HepG2 (cell line): Measurements from ENCODE around the gene KRT10. TPM values are rescaled to one million over a fixed set of nuclear protein-coding genes. Genes with fewer than 3 reads are reported as not detected.

Experiments
- ATAC-seq: fragments of 200-7000 bp; cut with Tn5 transposase; 3 replicates; pipeline ENCODE4 v1.9.1; 2020; ENCODE audit warnings: mild to moderate bottlenecking, moderate library complexity
- BruUV-seq: library from RNA; stranded (reverse); fragments of 400-500 nt; replicated peaks from 2 replicates; lab custom pipeline; 2021; lab: Mats Ljungman, UMichigan
- CTCF ChIA-PET: fragments of 300-600 bp; formaldehyde crosslinking; extraction: SDS; loops from one replicate; lab custom pipeline; 2021; ENCODE audit warnings: low total read pairs, inconsistent platforms, low intra/inter-chr PET ratio; lab: Yijun Ruan, JAX
- POLR2A ChIA-PET: fragments of 350-600 bp; sonication (Branson Sonifier 250); formaldehyde crosslinking; loops from one replicate; lab custom pipeline; 2020; ENCODE audit warnings: antibody characterized with exemption, inconsistent platforms; lab: Yijun Ruan, JAX
- DNase-seq: peaks from one replicate; pipeline ENCODE4 v3.0.0-alpha.2; 2015; ENCODE audit warnings: low spot score
- FAIRE-seq: peaks from 3 replicates; lab custom pipeline; 2011; peaks lifted over from hg19 to GRCh38; lab: Jason Lieb, UNC
- H2AFZ ChIP-seq: one replicate; pipeline ENCODE4 v1.6.1; 2011; ENCODE audit warnings: low read length, inconsistent platforms
- H3K27ac ChIP-seq: fragments of 300-600 bp; 3 replicates; pipeline ENCODE4 v1.8.0; 2011; ENCODE audit warnings: mixed run types, mild to moderate bottlenecking, mixed read lengths, low read length, inconsistent platforms; ENCODE audit not compliant: insufficient read depth; ENCODE audit errors: extremely low read length
- H3K27me3 ChIP-seq, 2 experiments: fragments of 200-600 bp in 1 of 2; 2 replicates in 1 of 2; 3 replicates in 1 of 2; pipeline versions ENCODE4 v1.6.0 to v1.8.0; 2011; ENCODE audit warnings: low read length in 2 of 2, mild to moderate bottlenecking in 2 of 2, moderate library complexity in 2 of 2, inconsistent platforms in 1 of 2; ENCODE audit not compliant: insufficient read depth in 2 of 2, control insufficient read depth in 1 of 2
- H3K36me3 ChIP-seq, 2 experiments: fragments of 200-600 bp in 1 of 2; replicated peaks in 1 of 2; 2 replicates in 1 of 2; 3 replicates in 1 of 2; pipeline versions ENCODE4 v1.5.1 to v1.8.0; 2011; ENCODE audit warnings: low read length in 2 of 2, inconsistent platforms in 1 of 2; ENCODE audit not compliant: insufficient read depth in 2 of 2, control insufficient read depth in 1 of 2
- H3K4me1 ChIP-seq: 2 replicates; pipeline ENCODE4 v1.5.1; 2012; ENCODE audit warnings: low read length, inconsistent platforms; ENCODE audit not compliant: insufficient read depth
- H3K4me2 ChIP-seq: 2 replicates; pipeline ENCODE4 v1.6.0; 2011; ENCODE audit warnings: low read depth, low read length, inconsistent platforms
- H3K4me3 ChIP-seq, 3 experiments: fragments of 200-600 bp in 1 of 3; sonication (generic), shearing (Covaris generic) in 1 of 3; replicated peaks in 1 of 3; 2 replicates each; pipeline ENCODE4 v1.5.1; 2011 to 2016; ENCODE audit warnings: low read length in 3 of 3, inconsistent platforms in 2 of 3, low read depth in 2 of 3, mild to moderate bottlenecking in 2 of 3, control low read depth in 1 of 3, mixed read lengths in 1 of 3; ENCODE audit not compliant: insufficient read depth in 1 of 3
- H3K79me2 ChIP-seq: one replicate; pipeline ENCODE4 v1.6.1; 2011; ENCODE audit warnings: low read length, inconsistent platforms; ENCODE audit not compliant: insufficient read depth
- H3K9ac ChIP-seq: 2 replicates; pipeline ENCODE4 v1.6.0; 2011; ENCODE audit warnings: mild to moderate bottlenecking, low read depth, low read length, inconsistent platforms; ENCODE audit not compliant: insufficient read depth
- H3K9me3 ChIP-seq: 2 replicates; pipeline ENCODE4 v1.5.1; 2012; ENCODE audit warnings: mild to moderate bottlenecking, low read length
- H4K20me1 ChIP-seq: 2 replicates; pipeline ENCODE4 v1.6.0; 2011; ENCODE audit warnings: inconsistent platforms, mild to moderate bottlenecking, low read length, moderate library complexity; ENCODE audit not compliant: insufficient read depth
- AGO1 ChIP-seq: fragments of 200-400 bp; formaldehyde crosslinking; IDR thresholded peaks from 2 replicates; pipeline ENCODE4 v1.6.1; 2017; ENCODE audit warnings: mild to moderate bottlenecking, low read depth, low read length, moderate library complexity; ENCODE audit not compliant: poor library complexity, severe bottlenecking
- CEBPB ChIP-seq: IDR thresholded peaks from 2 replicates; pipeline ENCODE4 v1.6.1; 2011; ENCODE audit warnings: low read depth, low read length, improper control_type of control experiment, borderline replicate concordance
- IKZF1 ChIP-seq: fragments of 450-650 bp; IDR thresholded peaks from 2 replicates; pipeline ENCODE4 v1.7.1; 2016
- MTERF4 ChIP-seq: sonication (generic); formaldehyde crosslinking; IDR thresholded peaks from 2 replicates; pipeline ENCODE4 v1.8.0; 2023; ENCODE audit warnings: mild to moderate bottlenecking, missing genetic modification reagents
- SKI ChIP-seq: fragments of 450-650 bp; IDR thresholded peaks from one replicate; pipeline ENCODE4 v1.6.1; 2018; ENCODE audit warnings: mild to moderate bottlenecking; ENCODE audit not compliant: partially characterized antibody
- SKIL ChIP-seq: sonication (generic); formaldehyde crosslinking; IDR thresholded peaks from 2 replicates; pipeline ENCODE4 v1.8.0; 2022; ENCODE audit warnings: missing genetic modification reagents, mild to moderate bottlenecking, moderate library complexity, borderline replicate concordance
- THAP11 ChIP-seq: IDR thresholded peaks from 2 replicates; pipeline ENCODE4 v1.6.1; 2016; ENCODE audit warnings: missing biosample characterization, missing genetic modification reagents
- ZNF10 ChIP-seq: sonication (generic); formaldehyde crosslinking; IDR thresholded peaks from 2 replicates; pipeline ENCODE4 v1.4.0; 2020; ENCODE audit warnings: mild to moderate bottlenecking, low read depth, missing genetic modification reagents, borderline replicate concordance
- ZNF235 ChIP-seq: sonication (generic); formaldehyde crosslinking; IDR thresholded peaks from 2 replicates; pipeline ENCODE4 v1.8.1; 2023; ENCODE audit warnings: mild to moderate bottlenecking, missing genetic modification reagents, borderline replicate concordance
- ZNF362 ChIP-seq: sonication (generic); formaldehyde crosslinking; IDR thresholded peaks from 2 replicates; pipeline ENCODE4 v1.4.0; 2020; ENCODE audit warnings: missing genetic modification reagents, mild to moderate bottlenecking, borderline replicate concordance
- ZNF382 ChIP-seq: sonication (generic); formaldehyde crosslinking; IDR thresholded peaks from 2 replicates; pipeline ENCODE4 v1.5.0; 2020; ENCODE audit warnings: missing genetic modification reagents, mild to moderate bottlenecking, borderline replicate concordance
- ZNF598 ChIP-seq: sonication (generic); formaldehyde crosslinking; IDR thresholded peaks from 2 replicates; pipeline ENCODE4 v1.5.1; 2020; ENCODE audit warnings: mild to moderate bottlenecking, missing genetic modification reagents, borderline replicate concordance
- ZNF614 ChIP-seq: IDR thresholded peaks from 2 replicates; pipeline ENCODE4 v1.6.1; 2018; ENCODE audit warnings: missing biosample characterization, missing genetic modification reagents, inconsistent platforms, borderline replicate concordance
- WGBS: methylation state at CpG from one replicate; pipeline ENCODE4 v1.1.6; 2017; ENCODE audit warnings: low lambda C conversion rate; 5-methylcytosine and 5-hydroxymethylcytosine counted together
- in situ Hi-C: cut with HindIII; loops from 2 replicates; pipeline ENCODE4 v1.10.0; 2017; ENCODE audit warnings: low pct_unique_long_range_greater_than_20kb; ENCODE audit not compliant: extremely low pct_ligation_motif_present
- intact Hi-C: fragments of 100-400 bp; cut with micrococcal nuclease; formaldehyde crosslinking; loops from one replicate; pipeline ENCODE4 v1.10.0; 2022; ENCODE audit not compliant: unreplicated experiment
- polyA plus RNA-seq, 8 experiments: library from polyadenylated mRNA; depleted of rRNA in 3 of 8; stranded (reverse) in 7 of 8; unstranded in 1 of 8; fragments of >200 nt; fragmentation: Illumina TruSeq in 4 of 8; extraction: Trizol in 4 of 8; gene quantifications; 2 replicates each; pipeline versions ENCODE4 v1.2.1 to v1.2.3, GENCODE V29; 2011 to 2016; ENCODE audit warnings: low read depth in 4 of 8, missing spikeins in 1 of 8, mixed read lengths in 1 of 8; ENCODE audit not compliant: insufficient read depth in 1 of 8
- total RNA-seq, 5 experiments: library from RNA; depleted of rRNA; stranded (reverse); fragments of >200 nt; fragmentation: Illumina TruSeq; extraction: Trizol; gene quantifications; 2 replicates each; pipeline ENCODE4 v1.2.3, GENCODE V29; 2016; ENCODE audit warnings: low read depth in 1 of 5

Gene KRT10
- total and polyA plus RNA-seq, 2 of the 13 experiments (the other 11 are each of a cell fraction or from before 2014, with no cell fraction given): 25.1 to 27.5 TPM

GRCh38 chr17:40850293-40850972 lies 28.0 kb upstream of the KRT10 start:
- no peaks in the 10 kb centered on the region for H3K9me3 ChIP-seq
- peaks cover 10% of the 10 kb centered on the region; the same call in 1 of the 2 replicates for H3K4me1 ChIP-seq
- intact Hi-C loops: loop anchor here (5.0 kb wide), 1 partner anchor 233 kb away; no protein-coding TSS in a partner anchor
- POLR2A ChIA-PET: no interaction called here
- no peaks in the 10 kb centered on the region for H3K36me3 ChIP-seq
- no peak for ATAC-seq
- BruUV-seq: no TSS peak
- DNase-seq: no peak
- no peak for TF ChIP-seq SKI
- peak; percentile 24; the same call in 1 of the 2 replicates for TF ChIP-seq CEBPB
- H3K27me3 ChIP-seq: 0 out of 5 replicates have a peak, but pooled peaks cover 0 to 3% of the 10 kb centered on the region in 2 experiments
- no peak overlapping the region for H3K27ac ChIP-seq
- H4K20me1 ChIP-seq: no peaks in the 10 kb centered on the region
- no peak for FAIRE-seq
- 22% methylated on average over 3 of the region's 3 CpGs for WGBS
- no peaks in the 10 kb centered on the region for H3K79me2 ChIP-seq
- no peak overlapping the region for H2AFZ ChIP-seq
- CTCF ChIA-PET: no interaction called here
- H3K9ac ChIP-seq: no peak overlapping the region
- no peak overlapping the region for H3K4me2 ChIP-seq
- in situ Hi-C loops: no loop called here
- H3K4me3 ChIP-seq: no peak overlapping the region

GRCh38 chr17:40849723-40850122 lies 27.3 kb upstream of the KRT10 start:
- no TSS peak for BruUV-seq
- no peak overlapping the region for H3K4me3 ChIP-seq
- H2AFZ ChIP-seq: no peak overlapping the region
- ATAC-seq (no peak), FAIRE-seq (no peak), DNase-seq (no peak)
- intact Hi-C loops: loop anchor here (5.0 kb wide), 1 partner anchor 232 kb away; no protein-coding TSS in a partner anchor
- H3K4me2 ChIP-seq: no peak overlapping the region
- H3K27ac ChIP-seq: no peak overlapping the region
- POLR2A ChIA-PET: no interaction called here
- CTCF ChIA-PET: no interaction called here
- no peaks in the 10 kb centered on the region for H4K20me1 ChIP-seq
- 33% methylated on average over 4 of the region's 4 CpGs for WGBS
- H3K79me2 ChIP-seq: no peaks in the 10 kb centered on the region
- no peaks in the 10 kb centered on the region for H3K9me3 ChIP-seq
- H3K27me3 ChIP-seq: 0 out of 5 replicates have a peak, but pooled peaks cover 0 to 3% of the 10 kb centered on the region in 2 experiments
- H3K9ac ChIP-seq: no peak overlapping the region
- in situ Hi-C loops: no loop called here
- H3K4me1 ChIP-seq: peaks cover 10% of the 10 kb centered on the region; the same call in 1 of the 2 replicates
- no peaks in the 10 kb centered on the region for H3K36me3 ChIP-seq
- no peak for TF ChIP-seq IKZF1
- no peak for TF ChIP-seq ZNF362 (CRISPR knock-in tag)
- no peak for TF ChIP-seq ZNF235 (CRISPR knock-in tag)
- no peak for TF ChIP-seq ZNF10 (CRISPR knock-in tag)
- no peak for TF ChIP-seq AGO1
- no peak for TF ChIP-seq SKIL
- no peak for TF ChIP-seq MTERF4
- TF ChIP-seq ZNF382 (CRISPR knock-in tag): no peak
- TF ChIP-seq ZNF598 (CRISPR knock-in tag): no peak
- no peak for TF ChIP-seq ZNF614 (CRISPR knock-in tag)
- no peak for TF ChIP-seq THAP11 (CRISPR knock-in tag)
